Smooth muscle cell (in vitro differentiated cells): ENCODE measurements around the gene FGB. TPM values are rescaled to one million over a fixed set of nuclear protein-coding genes. Genes with fewer than 3 reads are reported as not detected.

Experiments used
- DNase-seq: peaks from one replicate; lab custom pipeline; 2025; ENCODE audit not compliant: unreplicated experiment; lab: John Stamatoyannopoulos, UW
- H2AFZ ChIP-seq: fragments of 200-600 bp; sonication (generic); 2 replicates; pipeline ENCODE4 v1.6.0; 2016; ENCODE audit warnings: antibody characterized with exemption, low read depth, mild to moderate bottlenecking
- H3F3A ChIP-seq: fragments of 200-600 bp; sonication (generic); 2 replicates; pipeline ENCODE4 v1.6.0; 2017; ENCODE audit warnings: antibody characterized with exemption, low read depth
- H3K27ac ChIP-seq: fragments of 200-600 bp; sonication (generic); 2 replicates; pipeline ENCODE4 v1.5.1; 2016; ENCODE audit warnings: low read depth, mild to moderate bottlenecking
- H3K27me3 ChIP-seq: fragments of 200-600 bp; sonication (generic); 2 replicates; pipeline ENCODE4 v1.6.1; 2016; ENCODE audit warnings: low read depth, mild to moderate bottlenecking
- H3K36me3 ChIP-seq: fragments of 200-600 bp; sonication (generic); 2 replicates; pipeline ENCODE4 v1.5.1; 2016; ENCODE audit warnings: low read depth
- H3K4me1 ChIP-seq: fragments of 200-600 bp; sonication (generic); 2 replicates; pipeline ENCODE4 v1.5.1; 2016; ENCODE audit warnings: low read depth
- H3K4me2 ChIP-seq: fragments of 200-600 bp; sonication (generic); 2 replicates; pipeline ENCODE4 v1.6.0; 2016; ENCODE audit warnings: mild to moderate bottlenecking
- H3K4me3 ChIP-seq: fragments of 200-600 bp; sonication (generic); 2 replicates; pipeline ENCODE4 v1.5.1; 2016; ENCODE audit warnings: mild to moderate bottlenecking
- H3K79me2 ChIP-seq: fragments of 200-600 bp; sonication (generic); 2 replicates; pipeline ENCODE4 v1.6.0; 2016; ENCODE audit warnings: low read depth, mild to moderate bottlenecking
- H3K9ac ChIP-seq: fragments of 200-600 bp; sonication (generic); 2 replicates; pipeline ENCODE4 v1.6.0; 2016; ENCODE audit warnings: low read depth
- H3K9me3 ChIP-seq: fragments of 200-600 bp; sonication (generic); replicated peaks from 2 replicates; pipeline ENCODE4 v1.5.1; 2016; ENCODE audit warnings: low read depth
- H4K20me1 ChIP-seq: fragments of 200-600 bp; sonication (generic); 2 replicates; pipeline ENCODE4 v1.6.0; 2016; ENCODE audit warnings: low read depth
- WGBS: methylation state at CpG from one replicate; pipeline ENCODE4 v1.1.7; 2016; ENCODE audit warnings: low lambda C conversion rate; 5-methylcytosine and 5-hydroxymethylcytosine counted together
- polyA plus RNA-seq: library from polyadenylated mRNA; unstranded; fragments of >200 nt; fragmentation: Nextera tagmentation; extraction: Ambion mirVana; gene quantifications from 2 replicates; pipeline ENCODE4 v1.2.1, GENCODE V29; 2016
- total RNA-seq: library from RNA; depleted of rRNA; stranded (reverse); fragments of >200 nt; gene quantifications from 2 replicates; pipeline ENCODE4 v1.2.3, GENCODE V29; 2014
- TF ChIP-seq, protein P1 (sequence below): fragments of 200-600 bp; sonication (generic); IDR thresholded peaks from 2 replicates; pipeline ENCODE4 v1.5.1; 2017; ENCODE audit warnings: borderline replicate concordance, mild to moderate bottlenecking, antibody characterized with exemption; ENCODE audit not compliant: insufficient read depth, poor library complexity, severe bottlenecking

FGB gene
- total and polyA plus RNA-seq, 2 experiments from 2014 or later = 1.1 TPM; not detected in 1

DNA sequence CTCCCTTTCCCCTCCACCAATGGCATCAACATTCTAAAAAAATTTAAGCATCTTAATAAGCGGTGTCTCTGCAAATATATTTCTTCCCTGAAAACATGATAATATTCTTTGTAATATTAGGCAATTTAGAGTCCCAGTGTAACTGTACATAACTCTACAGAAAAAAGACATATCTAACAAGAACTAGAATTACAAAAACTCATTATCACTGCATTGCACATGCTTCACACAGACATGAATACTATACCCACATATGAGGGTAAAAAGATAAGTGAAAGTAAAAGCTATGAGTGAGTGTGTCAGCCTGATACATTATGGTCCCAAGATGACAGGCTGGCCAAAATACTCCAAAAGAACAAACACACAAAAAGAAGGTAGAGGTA lies 2.4 kb upstream of the FGB start:
- H3F3A ChIP-seq = no peaks in the 10 kb centered on the region
- no peak overlapping the region for H2AFZ ChIP-seq
- TF ChIP-seq, protein P1, sequence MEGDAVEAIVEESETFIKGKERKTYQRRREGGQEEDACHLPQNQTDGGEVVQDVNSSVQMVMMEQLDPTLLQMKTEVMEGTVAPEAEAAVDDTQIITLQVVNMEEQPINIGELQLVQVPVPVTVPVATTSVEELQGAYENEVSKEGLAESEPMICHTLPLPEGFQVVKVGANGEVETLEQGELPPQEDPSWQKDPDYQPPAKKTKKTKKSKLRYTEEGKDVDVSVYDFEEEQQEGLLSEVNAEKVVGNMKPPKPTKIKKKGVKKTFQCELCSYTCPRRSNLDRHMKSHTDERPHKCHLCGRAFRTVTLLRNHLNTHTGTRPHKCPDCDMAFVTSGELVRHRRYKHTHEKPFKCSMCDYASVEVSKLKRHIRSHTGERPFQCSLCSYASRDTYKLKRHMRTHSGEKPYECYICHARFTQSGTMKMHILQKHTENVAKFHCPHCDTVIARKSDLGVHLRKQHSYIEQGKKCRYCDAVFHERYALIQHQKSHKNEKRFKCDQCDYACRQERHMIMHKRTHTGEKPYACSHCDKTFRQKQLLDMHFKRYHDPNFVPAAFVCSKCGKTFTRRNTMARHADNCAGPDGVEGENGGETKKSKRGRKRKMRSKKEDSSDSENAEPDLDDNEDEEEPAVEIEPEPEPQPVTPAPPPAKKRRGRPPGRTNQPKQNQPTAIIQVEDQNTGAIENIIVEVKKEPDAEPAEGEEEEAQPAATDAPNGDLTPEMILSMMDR = no peak
- no peaks in the 10 kb centered on the region for H3K4me1 ChIP-seq
- WGBS = 85% methylated on average over 1 of the region's 1 CpG
- H3K9me3 ChIP-seq = no peaks in the 10 kb centered on the region
- H3K9ac ChIP-seq = no peak overlapping the region
- no peaks in the 10 kb centered on the region for H3K79me2 ChIP-seq
- no peaks in the 10 kb centered on the region for H3K27me3 ChIP-seq
- H3K4me3 ChIP-seq = no peak overlapping the region
- H3K36me3 ChIP-seq = no peaks in the 10 kb centered on the region
- H4K20me1 ChIP-seq = no peaks in the 10 kb centered on the region
- no peak overlapping the region for H3K27ac ChIP-seq
- H3K4me2 ChIP-seq = no peak overlapping the region
- DNase-seq = no peak

- Histone ChIP-seq H4K20me1 (no peaks in the 10 kb centered on the region), H3K27ac (no peak overlapping the region), H2AFZ (no peak overlapping the region), H3F3A (no peaks in the 10 kb centered on the region), H3K4me3 (no peak overlapping the region), H3K4me2 (peak overlapping the region; percentile 6), H3K9me3 (no peaks in the 10 kb centered on the region), H3K79me2 (no peaks in the 10 kb centered on the region), H3K36me3 (no peaks in the 10 kb centered on the region), H3K9ac (no peak overlapping the region), H3K27me3 (no peaks in the 10 kb centered on the region), H3K4me1 (no peaks in the 10 kb centered on the region)
- TF ChIP-seq, protein P1 = no peak
- WGBS = 48% methylated on average over 4 of the region's 4 CpGs
- DNase-seq = no peak
These were observed 2.0 kb upstream of the FGB start for GRCh38 chr4:154560824-154561231.

- no peaks in the 10 kb centered on the region for H3K4me1 ChIP-seq
- no peaks in the 10 kb centered on the region for H3F3A ChIP-seq
- no peak overlapping the region for H2AFZ ChIP-seq
- no peak overlapping the region for H3K9ac ChIP-seq
- H3K27ac ChIP-seq = no peak overlapping the region
- WGBS = 93% methylated on average over 1 of the region's 1 CpG
- H3K79me2 ChIP-seq = no peaks in the 10 kb centered on the region
- TF ChIP-seq, protein P1 = no peak
- H3K4me3 ChIP-seq = peak overlapping the region; percentile 38
- DNase-seq = no peak
- no peaks in the 10 kb centered on the region for H4K20me1 ChIP-seq
- H3K36me3 ChIP-seq = no peaks in the 10 kb centered on the region
- H3K9me3 ChIP-seq = no peaks in the 10 kb centered on the region
- H3K4me2 ChIP-seq = no peak overlapping the region
- H3K27me3 ChIP-seq = no peaks in the 10 kb centered on the region
These were observed 1.5 kb downstream of the FGB start for GRCh38 chr4:154564311-154564710.

DNA sequence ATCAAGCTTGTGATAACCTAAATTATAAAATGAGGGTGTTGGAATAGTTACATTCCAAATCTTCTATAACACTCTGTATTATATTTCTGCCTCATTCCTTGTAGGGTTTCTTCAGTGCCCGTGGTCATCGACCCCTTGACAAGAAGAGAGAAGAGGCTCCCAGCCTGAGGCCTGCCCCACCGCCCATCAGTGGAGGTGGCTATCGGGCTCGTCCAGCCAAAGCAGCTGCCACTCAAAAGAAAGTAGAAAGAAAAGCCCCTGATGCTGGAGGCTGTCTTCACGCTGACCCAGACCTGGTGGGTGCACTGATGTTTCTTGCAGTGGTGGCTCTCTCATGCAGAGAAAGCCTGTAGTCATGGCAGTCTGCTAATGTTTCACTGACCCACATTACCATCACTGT lies 2.9 kb downstream of the FGB start:
- 91% methylated on average over 6 of the region's 6 CpGs for WGBS
- Histone ChIP-seq H3F3A (no peaks in the 10 kb centered on the region), H3K9me3 (no peaks in the 10 kb centered on the region), H3K4me1 (no peaks in the 10 kb centered on the region), H3K27me3 (no peaks in the 10 kb centered on the region), H3K9ac (no peak overlapping the region), H2AFZ (no peak overlapping the region), H4K20me1 (no peaks in the 10 kb centered on the region), H3K79me2 (no peaks in the 10 kb centered on the region), H3K36me3 (no peaks in the 10 kb centered on the region), H3K27ac (no peak overlapping the region), H3K4me2 (no peak overlapping the region), H3K4me3 (peak overlapping the region; percentile 38)
- no peak for DNase-seq
- TF ChIP-seq, protein P1 = no peak
